Measurements from ENCODE around the gene TMEM31. TPM values are rescaled to one million over a fixed set of nuclear protein-coding genes. Genes with fewer than 3 reads are reported as not detected.

The TMEM31 gene
- total RNA-seq, 1 donor from 2014 or later = not detected

Other genes starting within 250 kb of the TMEM31 start
- not detected for gene RAB40A, start 191.4 kb upstream of the TMEM31 start, total RNA-seq
- 57.3 TPM for gene TCEAL4, start 125.4 kb upstream of the TMEM31 start, total RNA-seq
- 14.8 TPM for gene TCEAL3, start 102.9 kb upstream of the TMEM31 start, total RNA-seq
- gene TCEAL1, start 81.9 kb upstream of the TMEM31 start, total RNA-seq = 19.2 TPM
- gene MORF4L2, start 24.2 kb upstream of the TMEM31 start, total RNA-seq = 160 TPM
- gene PLP1, start 65.9 kb downstream of the TMEM31 start, total RNA-seq = 10.0 TPM
- 28.0 TPM for gene RAB9B, start 121.3 kb downstream of the TMEM31 start, total RNA-seq

Data from Right ventricle myocardium superior (tissue), 1 donor.